Spleen (tissue), 7 donors: ENCODE data around the gene TBC1D30.

Experiments used
- POLR2A ChIP-seq, 3 donors: fragments of 450-650 bp; IDR thresholded peaks; one replicate each; pipeline ENCODE4 v1.5.1; 2017; ENCODE audit warnings: antibody characterized with exemption in 3 of 3, mild to moderate bottlenecking in 1 of 3
- POLR2AphosphoS5 ChIP-seq, 3 donors: sonication (generic); formaldehyde crosslinking; IDR thresholded peaks; one replicate each; pipeline ENCODE4 v1.5.1; 2017; ENCODE audit warnings: antibody characterized with exemption in 3 of 3
- TF ChIP-seq, protein P1 (sequence below), 11 experiments: fragments of 200-600 bp in 7 of 11; fragments of 450-650 bp in 4 of 11; sonication (generic) in 4 of 11; IDR thresholded peaks in 8 of 11; conservative IDR thresholded peaks in 3 of 11; 1 replicate in 7 of 11; 2 replicates in 4 of 11; pipeline versions ENCODE4 v1.4.0 to v1.8.0; 2016 to 2021; ENCODE audit warnings: antibody characterized with exemption in 11 of 11, inconsistent platforms in 4 of 11, mild to moderate bottlenecking in 1 of 11
- donor health status: DM: no; HTN: no; CAD: no; lungs with moderate emphysema.
- donor health status: DM: no; HTN: no; CAD: no.
- donor health status: DM: no; HTN: no; CAD: no.

- TF ChIP-seq POLR2A (IDR thresholded peaks at IDR 0.05) (no peak), POLR2AphosphoS5 (IDR thresholded peaks at IDR 0.05) (no peak)
- TF ChIP-seq, protein P1, sequence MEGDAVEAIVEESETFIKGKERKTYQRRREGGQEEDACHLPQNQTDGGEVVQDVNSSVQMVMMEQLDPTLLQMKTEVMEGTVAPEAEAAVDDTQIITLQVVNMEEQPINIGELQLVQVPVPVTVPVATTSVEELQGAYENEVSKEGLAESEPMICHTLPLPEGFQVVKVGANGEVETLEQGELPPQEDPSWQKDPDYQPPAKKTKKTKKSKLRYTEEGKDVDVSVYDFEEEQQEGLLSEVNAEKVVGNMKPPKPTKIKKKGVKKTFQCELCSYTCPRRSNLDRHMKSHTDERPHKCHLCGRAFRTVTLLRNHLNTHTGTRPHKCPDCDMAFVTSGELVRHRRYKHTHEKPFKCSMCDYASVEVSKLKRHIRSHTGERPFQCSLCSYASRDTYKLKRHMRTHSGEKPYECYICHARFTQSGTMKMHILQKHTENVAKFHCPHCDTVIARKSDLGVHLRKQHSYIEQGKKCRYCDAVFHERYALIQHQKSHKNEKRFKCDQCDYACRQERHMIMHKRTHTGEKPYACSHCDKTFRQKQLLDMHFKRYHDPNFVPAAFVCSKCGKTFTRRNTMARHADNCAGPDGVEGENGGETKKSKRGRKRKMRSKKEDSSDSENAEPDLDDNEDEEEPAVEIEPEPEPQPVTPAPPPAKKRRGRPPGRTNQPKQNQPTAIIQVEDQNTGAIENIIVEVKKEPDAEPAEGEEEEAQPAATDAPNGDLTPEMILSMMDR (IDR thresholded peaks at IDR 0.05 in 8 of 11, conservative IDR thresholded peaks at IDR 0.05 in 3 of 11): peak; percentile 67 to 87 (median 82)
These were observed 66.5 kb downstream of the TBC1D30 start for GRCh38 chr12:64890873-64891468.
